D341Med (cell line): ENCODE measurements around the gene CSNK1E.
A peak's percentile ranks its signal among the peaks of the same experiment; 100 is the strongest.

ENCODE experiments used
- DNase-seq: peaks from one replicate; pipeline ENCODE4 v3.0.0; 2012; ENCODE audit warnings: low spot score

CSNK1E gene

GRCh38 chr22:38327805-38328204, 10.6 kb upstream of the CSNK1E start:
- no peak for DNase-seq

GRCh38 chr22:38327396-38327795, 10.2 kb upstream of the CSNK1E start:
- DNase-seq = no peak

- no peak for DNase-seq
Measured at GRCh38 chr22:38325587-38325986, 8.4 kb upstream of the CSNK1E start.

- DNase-seq = no peak
Measured at GRCh38 chr22:38320605-38321402, 3.6 kb upstream of the CSNK1E start.

GRCh38 chr22:38318792-38319773, 1.9 kb upstream of the CSNK1E start:
- DNase-seq = no peak

- no peak for DNase-seq
Measured at GRCh38 chr22:38317995-38318715, 922 bp upstream of the CSNK1E start.

- DNase-seq = peak; percentile 85
Measured at GRCh38 chr22:38316364-38317121, 690 bp downstream of the CSNK1E start.

GRCh38 chr22:38315823-38316363, 1.3 kb downstream of the CSNK1E start:
- no peak for DNase-seq

- DNase-seq = no peak
Measured at GRCh38 chr22:38314933-38315822, 2.1 kb downstream of the CSNK1E start.

GRCh38 chr22:38314051-38314932, 2.9 kb downstream of the CSNK1E start:
- no peak for DNase-seq

- no peak for DNase-seq
Measured at GRCh38 chr22:38313384-38313955, 3.8 kb downstream of the CSNK1E start.

GRCh38 chr22:38312261-38312800, 4.9 kb downstream of the CSNK1E start:
- no peak for DNase-seq

GRCh38 chr22:38311323-38311620, 6.0 kb downstream of the CSNK1E start:
- no peak for DNase-seq

- no peak for DNase-seq
Measured at GRCh38 chr22:38310518-38311322, 6.5 kb downstream of the CSNK1E start.

GRCh38 chr22:38309614-38310517, 7.4 kb downstream of the CSNK1E start:
- DNase-seq = no peak

GRCh38 chr22:38308791-38309498, 8.3 kb downstream of the CSNK1E start:
- no peak for DNase-seq
